Activated CD8-positive, alpha-beta memory T cell treated with anti-CD3 and anti-CD28 coated beads, Interleukin-2, amount 10 ng/mL, durations not matched to agents 7 days and 5 days (primary cell): ENCODE results near the gene PRKD2. TPM values are rescaled to one million over a fixed set of nuclear protein-coding genes. Genes with fewer than 3 reads are reported as not detected.

ENCODE experiments used
- ATAC-seq: fragments of 150-1000 bp; cut with Tn5 transposase; one replicate; pipeline ENCODE4 v1.10.0; 2021; ENCODE audit warnings: moderate library complexity
- CTCF ChIA-PET: fragments of 350-600 bp; sonication (Branson Sonifier 250); formaldehyde crosslinking; loops from one replicate; lab custom pipeline; 2021; ENCODE audit warnings: antibody characterized with exemption; lab: Charles Lee
- DNase-seq: peaks from one replicate; pipeline ENCODE4 v3.0.0-alpha.2; 2020
- H3K27ac Mint-ChIP-seq: one replicate; pipeline ENCODE4 v1.8.0; 2021; ENCODE audit warnings: mild to moderate bottlenecking, mixed read lengths
- H3K27me3 Mint-ChIP-seq: one replicate; pipeline ENCODE4 v1.8.0; 2021; ENCODE audit warnings: mixed read lengths
- H3K36me3 Mint-ChIP-seq: one replicate; pipeline ENCODE4 v1.8.0; 2021; ENCODE audit warnings: mild to moderate bottlenecking, mixed read lengths
- H3K4me1 Mint-ChIP-seq: one replicate; pipeline ENCODE4 v1.8.0; 2021; ENCODE audit warnings: mixed read lengths
- H3K4me3 Mint-ChIP-seq: one replicate; pipeline ENCODE4 v1.8.0; 2021; ENCODE audit warnings: mild to moderate bottlenecking, moderate library complexity, mixed read lengths
- H3K9me3 Mint-ChIP-seq: one replicate; pipeline ENCODE4 v1.8.0; 2022; ENCODE audit warnings: low read depth, mixed read lengths
- total RNA-seq, 2 experiments: library from RNA; stranded (reverse); gene quantifications; one replicate each; pipeline ENCODE4 v1.2.3, GENCODE V29; 2021

PRKD2 gene
- total RNA-seq, 2 experiments from 2014 or later, result 147 to 187 TPM

- CTCF ChIA-PET, result interaction anchor here (1.2 to 6.8 kb wide), 3 partner anchors 37 to 94 kb away, joined by 4 to 169 read pairs (median 15); no protein-coding TSS in a partner anchor
- no peak overlapping the region for H3K27ac Mint-ChIP-seq
- no peak for ATAC-seq
- DNase-seq, result no peak
- peaks cover 19% of the 10 kb centered on the region for H3K4me1 Mint-ChIP-seq
- peak overlapping the region; percentile 18 for H3K4me3 Mint-ChIP-seq
- no peaks in the 10 kb centered on the region for H3K36me3 Mint-ChIP-seq
- no peaks in the 10 kb centered on the region for H3K9me3 Mint-ChIP-seq
- H3K27me3 Mint-ChIP-seq, result peaks cover 43% of the 10 kb centered on the region
These were observed 57.5 kb downstream of the PRKD2 start for GRCh38 chr19:46659151-46660007.

DNA sequence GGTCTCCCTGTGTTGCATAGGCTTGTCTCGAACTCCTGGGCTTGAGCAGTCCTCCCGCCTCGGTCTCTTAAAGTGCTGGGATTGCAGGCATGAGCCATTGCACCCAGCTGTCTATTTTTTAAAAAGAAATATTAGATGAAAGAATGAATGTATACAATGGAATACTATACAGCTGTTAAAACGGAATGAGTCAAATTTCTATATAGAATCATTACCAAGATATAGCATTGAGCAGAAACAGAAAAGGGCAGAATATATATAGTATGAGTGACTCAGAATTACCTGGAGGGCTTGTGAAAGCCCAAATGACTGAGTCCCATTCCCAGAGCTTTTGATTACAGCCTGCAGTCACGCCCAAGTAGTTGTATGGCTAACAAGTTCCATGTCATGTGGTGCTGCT, 60.4 kb downstream of the PRKD2 start:
- DNase-seq (no peak), ATAC-seq (no peak)
- CTCF ChIA-PET, result interaction anchor here (0.5 to 1.8 kb wide), 3 partner anchors 9 to 728 kb away, joined by 4 to 5 read pairs (median 5); no protein-coding TSS in a partner anchor
- no peaks in the 10 kb centered on the region for H3K9me3 Mint-ChIP-seq
- H3K4me1 Mint-ChIP-seq, result peaks cover 12% of the 10 kb centered on the region
- H3K4me3 Mint-ChIP-seq, result no peak overlapping the region
- H3K36me3 Mint-ChIP-seq, result no peaks in the 10 kb centered on the region
- no peak overlapping the region for H3K27ac Mint-ChIP-seq
- peaks cover 48% of the 10 kb centered on the region for H3K27me3 Mint-ChIP-seq

GRCh38 chr19:46654621-46655152, 62.2 kb downstream of the PRKD2 start:
- H3K9me3 Mint-ChIP-seq, result no peaks in the 10 kb centered on the region
- CTCF ChIA-PET, result interaction anchor here (1.2 to 1.5 kb wide), 2 partner anchors 15 to 73 kb away, joined by 3 to 4 read pairs; no protein-coding TSS in a partner anchor
- no peak for DNase-seq
- H3K4me1 Mint-ChIP-seq, result peaks cover 5% of the 10 kb centered on the region
- no peak for ATAC-seq
- H3K36me3 Mint-ChIP-seq, result peaks cover 4% of the 10 kb centered on the region
- H3K27me3 Mint-ChIP-seq, result peaks cover 56% of the 10 kb centered on the region
- no peak overlapping the region for H3K27ac Mint-ChIP-seq
- H3K4me3 Mint-ChIP-seq, result no peak overlapping the region

DNA sequence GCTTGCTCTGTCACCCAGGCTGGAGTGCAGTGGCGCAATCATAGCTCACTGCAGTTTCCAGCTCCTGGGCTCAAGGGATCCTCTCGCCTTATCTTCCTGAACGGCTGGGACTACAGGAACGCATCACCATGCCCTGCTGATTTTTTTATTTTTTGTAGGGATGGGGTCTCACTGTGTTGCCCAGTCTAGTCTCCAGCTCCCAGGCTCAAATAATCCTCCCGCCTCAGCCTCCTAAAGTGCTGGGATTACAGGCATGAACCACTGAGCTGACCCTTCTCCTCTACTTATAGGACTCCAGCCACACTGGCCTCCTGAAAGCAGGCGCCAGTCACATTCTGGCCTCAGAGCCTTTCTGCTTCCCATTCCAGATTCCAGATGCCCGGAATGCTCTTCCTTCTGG, 66.5 kb downstream of the PRKD2 start:
- Mint-ChIP-seq H3K27ac (no peak overlapping the region), H3K4me3 (no peak overlapping the region), H3K9me3 (no peaks in the 10 kb centered on the region), H3K4me1 (peaks cover 8% of the 10 kb centered on the region), H3K36me3 (peaks cover 10% of the 10 kb centered on the region), H3K27me3 (peaks cover 60% of the 10 kb centered on the region)
- CTCF ChIA-PET, result no interaction called here
- DNase-seq (no peak), ATAC-seq (no peak)

DNA sequence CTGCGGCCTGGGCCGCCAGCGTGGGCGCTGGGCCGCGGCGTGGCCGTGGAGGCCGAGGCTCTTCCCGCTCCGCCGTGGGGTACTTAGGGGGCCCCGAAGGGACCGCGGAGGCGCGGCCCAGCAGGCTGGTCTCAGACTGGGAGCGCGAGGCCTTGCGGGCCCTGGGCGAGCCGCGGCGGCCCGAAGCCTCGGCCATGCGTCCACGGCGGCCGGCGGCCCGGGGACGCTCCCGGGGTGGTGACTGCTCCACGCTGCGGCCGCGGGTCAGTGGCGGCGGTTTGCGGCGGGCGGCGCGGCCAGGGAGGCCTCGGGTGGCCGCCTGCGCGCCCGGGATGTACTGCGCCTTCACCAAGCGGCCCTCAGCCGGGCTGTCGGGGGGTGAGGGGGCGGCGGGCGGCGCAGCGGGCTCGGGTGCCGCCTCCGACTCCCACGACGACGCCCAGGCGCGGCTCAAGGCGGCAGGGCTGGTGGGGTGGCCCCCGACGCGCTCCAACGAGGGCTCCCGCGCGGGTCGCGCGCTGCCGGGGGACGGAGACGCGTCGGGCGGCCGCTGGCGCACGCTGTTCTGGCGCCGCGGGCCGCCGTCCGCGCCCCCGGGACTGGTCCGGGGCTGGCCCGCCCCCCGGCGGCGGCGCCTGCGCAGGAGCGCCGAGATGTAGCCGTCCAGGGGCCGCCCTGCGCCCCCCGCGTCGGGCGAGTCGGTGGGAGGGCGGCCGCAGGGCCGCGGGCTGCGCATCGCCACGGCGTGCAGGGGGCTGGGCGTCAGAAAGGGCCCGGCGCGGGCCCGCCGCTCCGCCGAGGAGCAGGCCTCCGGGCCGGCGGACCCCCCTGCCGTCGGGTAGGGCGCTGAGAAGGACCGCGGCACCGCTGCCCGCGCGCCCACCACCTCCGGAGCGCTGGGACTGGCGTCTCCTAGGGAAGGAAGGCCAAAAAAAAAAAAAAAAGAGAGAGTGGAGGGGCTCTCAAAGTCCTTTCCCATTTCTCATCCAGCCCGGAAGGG, 67.7 kb downstream of the PRKD2 start:
- DNase-seq, result no peak
- Mint-ChIP-seq H3K4me1 (peaks cover 6% of the 10 kb centered on the region), H3K4me3 (no peak overlapping the region), H3K27ac (no peak overlapping the region), H3K9me3 (no peaks in the 10 kb centered on the region), H3K36me3 (peaks cover 10% of the 10 kb centered on the region), H3K27me3 (peaks cover 59% of the 10 kb centered on the region)
- CTCF ChIA-PET, result no interaction called here
- no peak for ATAC-seq

GRCh38 chr19:46648060-46648960, 68.6 kb downstream of the PRKD2 start:
- Mint-ChIP-seq H3K9me3 (no peaks in the 10 kb centered on the region), H3K4me1 (peaks cover 6% of the 10 kb centered on the region), H3K4me3 (no peak overlapping the region), H3K27me3 (peaks cover 58% of the 10 kb centered on the region), H3K36me3 (peaks cover 10% of the 10 kb centered on the region), H3K27ac (peak overlapping the region; percentile 35)
- ATAC-seq (no peak), DNase-seq (no peak)
- CTCF ChIA-PET, result interaction anchor here (1.0 to 1.5 kb wide), 2 partner anchors 8 to 118 kb away, joined by 3 to 4 read pairs; no protein-coding TSS in a partner anchor

DNA sequence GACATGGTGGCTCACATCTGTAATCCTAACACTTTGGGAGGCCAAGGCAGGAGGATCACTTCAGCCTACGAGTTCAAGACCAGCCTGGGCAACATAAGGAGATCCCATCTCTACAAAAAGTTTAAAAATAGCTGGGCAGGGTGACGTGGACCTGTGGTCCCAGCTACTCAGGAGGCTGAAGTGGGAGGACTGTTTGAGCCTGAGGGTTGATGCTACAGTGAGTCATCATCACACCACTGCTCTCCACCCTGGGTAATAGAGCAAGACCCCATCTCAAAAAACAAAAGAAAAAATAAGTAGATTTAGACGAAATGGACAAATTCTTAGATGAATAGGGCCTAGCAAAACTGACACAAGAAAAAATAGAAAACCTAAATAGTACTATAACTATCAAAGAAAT, 70.5 kb downstream of the PRKD2 start:
- DNase-seq (no peak), ATAC-seq (no peak)
- no peak overlapping the region for H3K4me3 Mint-ChIP-seq
- H3K27ac Mint-ChIP-seq, result no peak overlapping the region
- H3K27me3 Mint-ChIP-seq, result peaks cover 60% of the 10 kb centered on the region
- no peaks in the 10 kb centered on the region for H3K9me3 Mint-ChIP-seq
- H3K36me3 Mint-ChIP-seq, result peaks cover 10% of the 10 kb centered on the region
- CTCF ChIA-PET, result no interaction called here
- H3K4me1 Mint-ChIP-seq, result peaks cover 6% of the 10 kb centered on the region

- H3K4me3 Mint-ChIP-seq, result no peak overlapping the region
- CTCF ChIA-PET, result interaction anchor here (1.4 to 2.2 kb wide), 3 partner anchors 17 to 110 kb away, joined by 3 to 12 read pairs (median 4); partner anchors contain the start of gene DACT3
- no peak overlapping the region for H3K27ac Mint-ChIP-seq
- no peaks in the 10 kb centered on the region for H3K9me3 Mint-ChIP-seq
- DNase-seq (no peak), ATAC-seq (no peak)
- peaks cover 8% of the 10 kb centered on the region for H3K4me1 Mint-ChIP-seq
- H3K27me3 Mint-ChIP-seq, result peaks cover 60% of the 10 kb centered on the region
- peaks cover 6% of the 10 kb centered on the region for H3K36me3 Mint-ChIP-seq
These were observed 72.2 kb downstream of the PRKD2 start for GRCh38 chr19:46644720-46645119.

- peaks cover 39% of the 10 kb centered on the region for H3K27me3 Mint-ChIP-seq
- CTCF ChIA-PET, result interaction anchor here (1.1 kb wide), 1 partner anchor 14 kb away, joined by 4 read pairs; no protein-coding TSS in a partner anchor
- H3K4me3 Mint-ChIP-seq, result no peak overlapping the region
- ATAC-seq (no peak), DNase-seq (no peak)
- H3K36me3 Mint-ChIP-seq, result no peaks in the 10 kb centered on the region
- peaks cover 8% of the 10 kb centered on the region for H3K4me1 Mint-ChIP-seq
- H3K9me3 Mint-ChIP-seq, result no peaks in the 10 kb centered on the region
- H3K27ac Mint-ChIP-seq, result no peak overlapping the region
These were observed 76.3 kb downstream of the PRKD2 start for GRCh38 chr19:46640656-46641055.

DNA sequence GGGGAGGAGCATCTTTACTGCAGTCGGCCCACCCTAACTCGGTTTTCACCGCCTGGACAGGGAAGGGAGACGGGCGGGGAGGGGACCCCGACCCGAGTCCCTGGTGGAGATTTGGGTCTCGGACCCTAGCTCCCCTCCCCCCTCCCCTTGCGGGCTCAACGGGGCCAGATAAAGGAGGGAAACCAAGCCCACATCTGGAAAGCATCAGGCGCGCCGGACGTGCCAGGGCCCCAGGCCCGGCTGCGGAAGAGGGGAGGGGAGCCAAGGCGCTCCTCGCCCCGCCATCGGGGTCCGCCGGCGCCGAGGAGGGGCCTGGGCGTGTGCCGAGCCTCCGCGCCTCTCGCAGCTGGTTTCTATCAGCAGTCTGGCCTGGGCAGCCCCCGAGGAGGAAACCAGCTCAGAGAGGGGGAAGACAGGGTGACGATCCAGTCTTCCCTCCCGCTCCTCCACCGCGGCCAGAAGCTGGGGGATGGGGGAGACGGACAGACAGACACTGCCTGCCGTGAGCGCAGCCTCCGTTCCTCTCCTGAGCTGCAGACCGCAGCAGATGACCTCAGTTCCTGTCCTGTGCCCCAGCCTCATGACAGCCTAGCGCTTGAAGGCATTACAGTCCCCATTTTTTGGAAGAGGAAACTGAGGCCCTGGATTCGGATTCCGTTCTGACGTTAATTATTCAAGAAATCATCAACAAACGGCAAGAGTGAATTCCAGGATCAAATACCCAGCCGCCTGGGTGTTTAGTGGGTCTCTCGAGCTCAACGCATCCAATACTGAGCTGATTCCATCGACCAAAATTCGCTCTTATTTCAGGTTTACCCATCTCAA, 77.3 kb downstream of the PRKD2 start:
- CTCF ChIA-PET, result interaction anchor here (1.0 to 1.1 kb wide), 2 partner anchors 15 to 153 kb away, joined by 3 to 4 read pairs; no protein-coding TSS in a partner anchor
- Mint-ChIP-seq H3K27ac (no peak overlapping the region), H3K4me3 (peak overlapping the region; percentile 35), H3K36me3 (no peaks in the 10 kb centered on the region), H3K9me3 (no peaks in the 10 kb centered on the region), H3K27me3 (peaks cover 37% of the 10 kb centered on the region), H3K4me1 (peaks cover 13% of the 10 kb centered on the region)
- peak; percentile 76 for DNase-seq
- ATAC-seq, result no peak

DNA sequence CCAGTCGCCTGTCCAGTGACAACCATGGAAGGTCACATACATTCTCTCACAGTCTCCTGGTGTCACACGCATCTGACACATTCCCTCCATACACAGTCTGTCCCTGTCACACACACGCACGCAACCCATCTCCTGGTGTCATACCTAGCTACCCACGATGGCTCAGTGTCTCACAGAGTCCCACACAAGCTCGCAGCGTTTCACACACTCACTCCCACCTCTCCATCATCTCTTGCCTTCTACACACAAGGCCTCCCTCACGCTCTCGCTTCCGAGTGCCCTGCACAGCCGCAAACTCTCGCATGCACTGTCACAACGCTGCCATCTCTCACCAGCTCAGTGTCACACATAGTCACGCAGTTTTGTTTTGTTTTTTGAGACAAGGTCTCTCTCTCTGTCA, 79.7 kb downstream of the PRKD2 start:
- H3K27ac Mint-ChIP-seq, result no peak overlapping the region
- H3K36me3 Mint-ChIP-seq, result no peaks in the 10 kb centered on the region
- no peaks in the 10 kb centered on the region for H3K9me3 Mint-ChIP-seq
- no peak overlapping the region for H3K4me3 Mint-ChIP-seq
- DNase-seq, result no peak
- CTCF ChIA-PET, result interaction anchor here (0.9 to 2.5 kb wide), 5 partner anchors 23 to 116 kb away, joined by 3 to 12 read pairs (median 4); partner anchors contain the start of gene DACT3
- H3K4me1 Mint-ChIP-seq, result peaks cover 23% of the 10 kb centered on the region
- ATAC-seq, result no peak
- H3K27me3 Mint-ChIP-seq, result peaks cover 44% of the 10 kb centered on the region
